HTR-8/SVneo (cell line): ENCODE measurements around the gene POFUT1.
"Not testable (repeated sequence)": the region's sequence is repeated elsewhere in the genome, so short reads cannot be mapped to it uniquely, and the experiment has no call there.

Experiments used
- DNase-seq: peaks from one replicate; pipeline ENCODE4 v3.0.0; 2011; ENCODE audit warnings: low spot score, mixed read lengths; ENCODE audit not compliant: insufficient read length
- FAIRE-seq: peaks from 2 replicates; lab custom pipeline; 2011; peaks lifted over from hg19 to GRCh38; lab: Jason Lieb, UNC

The POFUT1 gene

DNA sequence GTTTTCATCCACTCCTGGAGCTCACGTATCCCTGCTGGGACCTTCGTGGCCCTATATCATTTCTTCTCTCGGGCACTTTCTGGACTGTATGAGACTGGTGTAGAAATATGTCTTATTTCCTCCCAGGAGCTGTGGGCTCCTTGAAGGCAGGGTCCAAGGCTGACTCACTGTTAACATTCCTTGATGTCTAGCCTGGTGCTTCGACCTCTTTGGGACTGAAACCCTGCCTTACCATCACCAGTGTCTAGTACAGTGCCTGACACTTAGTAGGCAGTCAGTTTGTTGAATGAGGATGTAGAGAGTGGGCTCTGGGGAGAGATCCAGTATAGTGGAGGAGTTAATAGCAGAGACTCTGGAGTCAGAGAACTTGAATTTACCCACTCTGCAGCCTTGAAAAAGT is 23.6 kb downstream of the POFUT1 start:
- FAIRE-seq (no peak), DNase-seq (no peak)

DNA sequence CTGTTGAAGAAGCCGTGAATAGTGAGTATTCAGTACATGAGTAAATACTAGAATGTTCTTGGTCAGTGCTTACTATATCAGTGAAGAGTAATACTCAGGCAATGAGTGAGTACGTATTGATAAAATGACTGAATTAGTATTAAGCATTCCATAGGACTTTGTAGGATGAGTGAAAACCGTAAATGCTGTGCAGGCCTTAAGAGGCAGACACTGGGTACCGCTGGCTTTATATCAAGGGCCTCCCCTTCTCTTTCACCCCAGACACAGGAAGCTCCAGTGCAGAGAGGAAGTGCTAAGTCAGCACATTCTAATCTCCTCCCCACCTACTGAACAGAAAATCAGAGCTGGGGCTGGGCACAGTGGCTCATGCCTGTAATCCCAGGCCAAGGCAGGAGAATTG is 24.2 kb downstream of the POFUT1 start:
- DNase-seq, result no peak
- peak; percentile 38 for FAIRE-seq

DNA sequence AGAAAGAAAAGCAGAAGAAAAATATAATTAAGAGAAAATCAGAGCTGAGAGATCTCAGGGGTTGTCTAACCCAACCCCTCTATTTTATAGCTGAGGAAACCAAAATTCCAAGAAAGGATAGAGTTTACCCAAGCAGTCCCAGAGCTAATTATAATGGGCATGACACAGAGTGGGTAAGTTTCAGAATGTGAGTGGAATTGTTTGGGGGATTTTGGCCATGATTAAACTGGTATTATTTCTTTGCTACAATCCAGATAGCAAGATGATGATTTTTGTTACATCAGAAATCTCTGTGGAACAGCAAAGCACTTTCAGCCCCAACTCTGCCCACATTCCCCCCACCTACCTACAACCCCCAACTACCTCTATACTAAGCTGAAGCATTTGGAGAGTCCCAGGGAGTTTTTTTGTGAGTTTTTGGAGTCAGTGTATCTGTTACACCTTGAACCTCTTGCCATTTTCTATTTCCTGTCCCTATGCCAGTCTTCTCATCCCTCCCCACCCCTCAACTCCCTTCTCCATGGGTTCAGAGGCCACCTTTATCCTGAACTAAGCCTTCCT is 24.7 kb downstream of the POFUT1 start:
- DNase-seq (no peak), FAIRE-seq (no peak)

DNA sequence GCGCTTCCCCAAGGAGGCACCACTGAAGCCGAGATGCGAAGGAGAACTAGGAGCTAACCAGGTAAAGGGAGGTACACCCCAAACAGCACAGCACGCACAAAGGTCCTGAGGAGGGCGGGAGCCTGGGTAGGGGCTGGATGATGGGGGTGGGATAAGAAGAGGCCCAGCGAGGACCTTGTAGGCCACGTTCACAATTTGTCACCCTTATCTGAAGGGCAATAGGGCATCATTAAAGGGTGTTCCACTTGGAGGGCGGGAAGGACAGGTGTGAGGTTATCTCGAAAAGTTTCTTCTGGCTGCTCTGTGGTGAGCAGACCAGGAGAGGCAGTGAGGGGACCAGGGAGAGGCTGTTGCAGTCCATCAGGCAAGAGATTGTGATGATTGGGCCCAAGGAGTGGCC is 25.6 kb downstream of the POFUT1 start:
- no peak for FAIRE-seq
- DNase-seq, result no peak

DNA sequence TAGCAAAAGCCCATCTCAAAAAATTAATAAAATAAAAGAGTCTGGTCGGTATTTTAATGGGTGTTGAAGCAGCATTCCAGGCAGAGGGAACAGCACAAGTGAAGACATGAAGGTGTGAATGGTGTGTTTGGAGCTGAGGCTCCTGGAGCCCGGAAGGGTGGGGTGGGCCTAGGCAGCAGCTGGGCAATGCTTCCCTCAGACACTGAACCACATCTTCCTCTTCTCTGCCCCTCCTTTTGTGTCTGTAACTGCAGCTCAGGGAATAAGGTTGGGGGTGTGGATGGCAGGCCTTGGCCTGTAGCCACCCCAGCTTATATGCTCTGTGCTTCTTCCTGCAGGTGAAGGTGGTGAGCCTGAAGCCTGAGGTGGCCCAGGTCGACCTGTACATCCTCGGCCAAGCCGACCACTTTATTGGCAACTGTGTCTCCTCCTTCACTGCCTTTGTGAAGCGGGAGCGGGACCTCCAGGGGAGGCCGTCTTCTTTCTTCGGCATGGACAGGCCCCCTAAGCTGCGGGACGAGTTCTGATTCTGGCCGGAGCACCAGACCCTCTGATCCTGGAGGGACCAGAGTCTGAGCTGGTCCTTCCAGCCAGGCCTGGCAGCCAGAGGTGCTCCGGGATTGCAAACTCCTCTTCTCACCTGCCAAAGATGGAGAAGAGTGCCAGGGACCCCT is 26.6 kb downstream of the POFUT1 start:
- FAIRE-seq, result no peak
- DNase-seq, result no peak

DNA sequence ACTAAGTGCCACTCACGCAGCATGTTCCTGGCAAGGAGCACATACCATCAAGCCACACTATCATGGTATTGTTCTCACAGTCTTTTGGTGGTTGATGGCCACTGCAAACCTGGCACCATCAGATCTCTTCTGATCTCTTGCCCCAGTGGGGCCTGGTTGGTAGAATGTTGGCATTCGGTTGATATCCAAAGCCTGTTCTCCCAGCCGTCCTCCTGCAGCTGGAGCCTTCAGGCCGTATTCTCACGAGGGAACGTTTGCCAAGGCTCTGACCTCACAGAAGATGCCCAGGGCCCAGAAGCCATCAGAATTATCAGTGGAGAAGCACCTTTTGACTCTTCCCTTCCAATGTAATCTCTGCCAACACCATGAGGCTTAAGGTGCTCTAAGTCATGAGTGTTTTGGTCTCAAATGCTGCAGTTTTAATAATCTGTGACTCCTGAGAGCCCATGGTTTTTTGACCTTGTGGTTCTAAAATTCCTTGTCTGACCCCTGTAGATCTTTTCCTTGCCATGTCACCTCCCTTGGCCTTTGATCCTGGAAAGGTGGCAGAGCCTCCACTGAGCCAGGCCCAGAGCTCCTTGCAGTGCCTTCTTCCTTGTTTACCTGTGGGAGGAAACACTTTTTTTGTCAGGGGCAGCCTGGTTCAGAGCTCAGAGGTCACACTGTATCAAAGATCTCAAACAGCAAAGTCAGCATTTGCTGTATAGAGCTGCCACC is 27.8 kb downstream of the POFUT1 start:
- DNase-seq, result no peak
- FAIRE-seq, result no peak

DNA sequence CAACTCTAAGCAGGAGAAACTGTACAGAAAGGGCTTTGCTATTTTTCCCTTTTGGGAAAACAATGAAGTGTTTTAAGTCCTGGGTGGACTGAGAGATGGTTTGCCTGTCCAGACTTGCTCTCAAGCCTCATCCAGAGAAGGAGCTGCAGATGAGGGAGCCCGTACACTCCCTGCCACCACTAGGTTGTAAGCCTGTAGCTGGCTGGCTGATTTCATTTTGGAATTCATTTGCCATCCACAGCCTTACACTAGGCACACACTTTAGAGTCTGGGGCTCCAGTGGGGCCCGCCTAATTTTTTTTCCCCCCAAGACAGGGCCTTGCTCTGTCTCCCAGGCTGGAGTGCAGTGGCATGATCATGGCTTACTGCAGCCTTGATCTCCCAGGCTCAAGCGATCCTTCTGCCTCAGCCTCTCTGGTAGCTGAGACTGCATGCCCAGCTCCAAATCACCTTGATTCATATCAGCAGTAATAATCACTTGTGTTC is 28.4 kb downstream of the POFUT1 start:
- FAIRE-seq, result no peak
- DNase-seq, result no peak

DNA sequence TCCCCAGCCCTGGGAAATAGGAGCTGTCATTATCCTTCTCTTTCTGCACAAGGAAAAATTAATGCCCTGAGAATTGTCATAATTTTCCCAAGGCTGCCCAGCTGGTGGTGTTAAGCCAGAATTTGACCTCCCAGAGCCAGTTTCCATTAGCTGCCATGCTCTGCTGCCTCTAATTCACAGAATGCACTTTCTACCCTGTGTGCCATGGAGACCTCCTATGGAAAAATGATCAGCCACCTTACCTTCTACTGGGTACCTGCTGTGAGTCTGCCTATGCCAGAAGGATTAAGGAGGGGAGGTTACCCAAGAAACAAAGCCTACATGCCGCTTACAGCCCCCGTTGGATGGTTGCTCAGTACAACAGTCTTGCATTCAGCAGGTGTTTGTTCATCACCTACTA is 29.1 kb downstream of the POFUT1 start:
- FAIRE-seq (no peak), DNase-seq (no peak)

DNA sequence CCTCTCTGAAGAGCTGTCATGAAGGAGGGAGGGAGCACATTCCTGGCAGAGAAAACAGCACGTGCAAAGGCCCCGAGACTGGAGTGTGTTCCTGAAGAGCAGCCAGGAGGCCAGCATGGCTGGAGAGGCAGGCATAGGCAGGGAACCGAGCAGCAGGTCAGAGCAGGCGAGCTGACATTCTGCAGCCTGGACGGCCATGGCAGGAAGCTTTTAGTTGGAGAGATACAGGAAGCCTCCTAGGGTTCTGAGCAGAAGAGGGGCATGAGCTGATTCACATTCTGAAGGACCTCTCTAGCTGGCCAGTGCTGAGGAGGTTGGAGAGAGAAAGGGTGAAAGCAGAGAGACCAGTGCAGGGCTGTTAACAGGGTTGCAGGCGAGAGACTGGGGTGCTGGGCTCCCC is 29.7 kb downstream of the POFUT1 start:
- no peak for FAIRE-seq
- no peak for DNase-seq

DNA sequence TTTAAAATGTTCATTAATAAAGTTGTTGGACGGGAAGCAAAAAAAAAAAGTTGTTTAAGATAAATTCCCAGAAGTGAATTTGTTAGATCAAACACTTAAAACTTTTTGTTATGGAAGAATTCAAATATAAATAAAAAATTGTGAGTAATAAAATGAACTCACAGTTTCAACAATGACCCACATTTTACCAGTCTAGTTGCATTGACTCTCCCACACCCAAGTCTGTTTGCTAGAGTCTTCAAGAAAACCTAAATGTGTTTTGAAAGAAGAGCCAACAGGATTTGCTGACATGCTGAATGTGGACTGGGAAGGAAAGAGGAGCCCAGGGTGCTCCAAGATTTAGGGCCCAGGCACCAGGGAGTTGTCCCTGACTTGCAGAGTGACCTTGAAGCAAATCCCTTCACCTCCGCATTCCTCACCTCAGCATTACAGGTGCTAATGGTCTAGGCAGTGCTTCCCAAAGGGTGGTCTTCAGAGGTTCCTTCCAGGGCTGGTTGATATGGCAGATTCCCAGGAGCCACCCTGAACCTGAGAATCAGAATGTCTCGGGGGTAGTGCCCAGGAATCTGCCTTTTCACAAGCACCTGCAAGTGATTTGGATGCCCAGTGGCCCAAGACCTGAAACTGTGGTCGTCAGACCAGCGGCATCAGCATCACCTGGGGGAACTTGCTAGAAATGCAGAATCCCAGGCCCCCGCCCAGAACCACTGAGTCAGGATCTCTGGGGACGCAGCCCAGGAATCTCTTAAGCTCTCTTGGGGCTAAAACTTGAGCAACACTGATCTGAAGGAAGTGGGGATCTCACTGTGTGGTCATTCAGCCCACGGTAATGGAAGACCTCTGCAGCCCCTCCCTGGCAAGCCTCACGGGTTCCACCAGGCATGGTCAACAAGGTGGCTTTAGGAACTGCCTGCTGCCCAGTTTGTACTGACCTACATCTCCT is 31.1 kb downstream of the POFUT1 start:
- FAIRE-seq, result no peak
- DNase-seq, result no peak

DNA sequence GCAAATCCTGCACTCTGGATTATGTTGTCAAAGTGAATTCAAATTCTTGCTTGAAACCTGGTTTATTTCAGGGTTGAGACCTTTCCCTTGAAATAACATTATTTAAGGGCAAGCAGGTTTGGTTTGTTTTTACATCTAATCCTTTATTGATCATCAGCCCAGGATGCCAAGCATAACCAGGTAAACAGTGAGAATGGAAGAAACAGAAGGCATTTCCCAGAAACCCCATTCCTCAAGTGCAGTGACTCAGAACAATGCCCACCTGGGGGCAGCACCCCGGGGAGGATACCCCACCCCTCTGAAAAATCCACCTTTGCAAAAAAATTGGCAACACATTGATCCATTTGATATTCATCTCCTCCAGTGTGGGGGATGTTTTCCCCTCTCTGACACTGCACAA is 32.5 kb downstream of the POFUT1 start:
- FAIRE-seq (no peak), DNase-seq (no peak)

DNA sequence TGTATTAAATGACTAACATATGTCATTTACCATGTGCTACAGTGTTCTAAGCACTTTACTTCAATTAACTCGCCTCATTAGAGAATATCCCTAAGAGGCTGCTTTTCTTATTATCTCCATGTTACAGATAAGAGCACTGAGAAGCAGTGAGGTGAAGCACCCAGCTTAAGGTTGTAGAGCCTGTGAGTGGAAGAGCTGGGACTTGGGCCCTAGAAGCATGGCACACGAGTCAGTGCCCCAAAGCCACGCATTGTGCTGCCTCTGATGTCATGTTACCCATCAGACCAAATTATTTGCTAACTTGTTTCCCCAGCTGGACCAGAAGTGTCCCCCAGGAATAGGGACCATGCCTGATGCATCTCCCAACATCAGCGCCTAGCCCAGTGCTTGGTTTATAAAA is 34.1 kb downstream of the POFUT1 start:
- no peak for DNase-seq
- no peak for FAIRE-seq

DNA sequence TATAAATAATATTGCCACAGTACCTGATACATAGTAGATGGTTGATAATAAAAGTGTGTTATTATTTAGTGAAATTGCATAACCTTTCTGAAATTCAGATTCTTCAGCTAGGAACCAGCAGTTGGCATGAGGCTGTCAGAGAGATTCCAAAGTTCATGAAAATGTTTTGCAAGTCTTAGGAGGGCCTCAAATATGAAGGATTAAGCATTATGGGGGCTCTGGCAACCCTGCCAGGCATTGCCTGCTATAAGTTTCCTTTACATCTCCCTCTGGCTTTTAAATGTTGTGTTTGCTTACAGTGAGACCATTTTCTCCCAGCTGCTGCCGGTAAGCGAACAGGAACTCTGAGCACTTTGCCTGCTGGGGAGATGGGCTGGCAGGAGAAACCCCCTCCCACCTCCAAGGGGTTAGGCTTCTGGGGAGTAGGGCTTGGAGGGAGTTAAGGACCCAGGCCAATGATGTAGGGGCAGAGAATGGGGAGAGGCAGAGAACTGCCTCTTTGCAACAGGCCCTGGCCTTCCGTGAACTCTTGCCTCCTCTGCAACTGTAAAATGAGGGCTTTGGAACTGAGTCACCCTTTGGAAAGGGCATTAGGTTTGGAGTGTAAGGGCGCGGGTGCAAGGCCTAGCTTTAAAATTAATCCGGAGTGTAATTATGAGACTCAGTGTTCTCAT is 36.6 kb downstream of the POFUT1 start:
- DNase-seq, result no peak
- no peak for FAIRE-seq

DNA sequence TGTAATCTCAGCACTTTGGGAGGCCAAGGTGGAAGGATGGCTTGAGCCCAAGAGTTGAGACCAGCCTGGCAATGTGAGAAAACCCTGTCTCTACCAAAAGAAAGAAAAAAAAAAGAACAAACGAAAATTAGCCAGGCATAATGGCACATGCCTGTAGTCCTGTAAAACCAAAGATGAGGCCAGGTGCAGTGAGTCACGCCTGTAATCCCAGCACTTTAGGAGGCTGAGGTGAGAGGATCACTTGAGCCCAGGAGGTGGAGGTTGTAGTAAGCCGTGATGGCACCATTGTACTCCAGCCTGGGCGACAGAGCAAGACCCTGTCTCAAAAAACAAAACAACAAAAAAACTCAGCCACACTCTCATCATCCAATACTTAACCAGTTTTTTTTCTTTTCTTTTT is 37.3 kb downstream of the POFUT1 start:
- FAIRE-seq, result no peak

DNA sequence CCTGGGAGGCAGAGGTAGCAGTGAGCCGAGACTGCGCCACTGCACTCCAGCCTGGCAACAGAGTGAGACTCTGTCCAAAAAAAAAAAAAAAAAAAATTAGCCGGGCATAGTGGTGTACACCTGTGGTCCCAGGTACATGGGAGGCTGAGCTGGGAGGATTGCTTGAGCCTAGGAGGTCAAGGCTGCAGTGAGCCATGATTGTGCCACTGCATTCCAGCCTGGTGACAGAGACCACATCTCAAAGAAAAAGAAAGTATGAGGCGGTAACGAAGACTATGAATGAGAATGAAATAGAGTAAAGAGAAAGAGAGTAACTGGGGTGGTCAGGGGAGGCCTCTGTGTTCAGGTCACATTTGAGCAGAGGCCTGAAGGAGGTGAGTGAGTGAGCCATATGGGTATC is 38.5 kb downstream of the POFUT1 start:
- not testable (repeated sequence) for DNase-seq, FAIRE-seq

More for the DNA sequence above, 37.3 kb downstream of the POFUT1 start:
- DNase-seq, result no peak

DNA sequence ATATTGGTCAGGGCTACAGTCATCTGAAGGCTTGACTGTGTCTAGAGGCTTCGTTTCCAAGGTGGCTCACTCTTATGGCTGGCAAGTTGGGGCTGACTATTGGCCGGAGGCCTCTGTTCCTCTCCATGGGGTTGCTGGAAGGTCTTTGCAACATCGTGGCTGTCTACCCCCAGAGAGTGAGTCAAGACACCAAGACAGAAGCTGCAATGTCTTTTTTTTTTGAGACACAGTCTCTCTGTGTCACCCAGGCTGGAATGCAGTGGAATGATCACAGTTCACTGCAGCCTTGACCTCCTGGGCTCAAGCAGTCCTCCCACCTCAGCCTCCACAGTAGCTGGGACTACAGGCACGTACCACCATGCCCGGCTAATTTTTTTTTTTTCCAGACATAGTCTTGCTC is 40.4 kb downstream of the POFUT1 start:
- DNase-seq (no peak), FAIRE-seq (no peak)

DNA sequence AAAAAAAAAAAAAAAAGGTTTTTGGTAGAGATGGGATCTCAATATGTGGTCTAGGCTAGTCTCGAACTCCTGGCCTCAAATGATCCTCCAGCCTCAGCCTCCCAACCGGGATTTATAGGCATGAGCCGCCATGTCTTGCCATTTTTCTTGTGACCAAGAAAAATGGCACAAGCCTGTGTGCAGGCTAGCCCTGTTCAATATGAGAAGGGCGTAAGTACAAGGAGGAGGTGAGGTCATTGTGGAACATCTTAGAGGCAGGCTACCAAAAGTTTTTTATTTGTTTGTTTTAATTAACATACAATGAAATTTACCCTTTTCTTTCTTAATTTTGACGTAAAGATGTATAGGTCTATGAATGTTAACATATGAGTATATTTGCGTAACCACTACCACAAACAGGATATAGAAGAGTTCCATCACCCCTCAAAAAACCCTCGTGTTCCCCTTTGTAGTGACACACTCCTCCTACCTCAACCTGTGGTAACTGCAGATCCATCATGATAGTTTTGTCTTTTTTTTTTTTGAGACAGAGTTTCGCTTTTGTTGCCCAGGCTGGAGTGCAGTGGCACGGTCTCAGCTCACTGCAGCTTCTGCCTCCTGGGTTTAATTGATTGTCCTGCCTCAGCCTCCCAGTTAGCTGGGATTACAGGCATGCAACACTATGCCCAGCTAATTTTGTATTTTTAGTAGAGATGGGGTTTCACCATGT is 41.5 kb downstream of the POFUT1 start:
- FAIRE-seq (no peak), DNase-seq (no peak)

DNA sequence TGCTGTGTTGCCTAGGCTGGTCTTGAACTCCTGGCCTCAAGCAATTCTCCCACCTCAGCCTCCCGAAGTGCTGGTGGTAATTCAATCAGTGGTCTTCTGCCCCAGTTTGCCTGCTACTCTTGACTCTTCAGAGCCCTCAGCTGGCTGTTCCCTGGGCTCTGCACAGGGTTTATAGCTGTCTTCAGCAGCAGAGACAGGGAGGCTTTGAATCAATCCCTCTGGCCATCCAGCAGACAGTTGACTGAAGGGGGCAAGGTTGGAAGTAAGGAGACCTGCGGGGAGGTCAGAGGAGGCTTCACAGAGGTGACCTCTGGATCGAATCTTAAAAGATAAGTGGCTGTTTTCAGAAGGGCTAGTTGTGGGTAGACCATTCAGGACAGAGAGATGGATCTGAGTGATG is 43.8 kb downstream of the POFUT1 start:
- FAIRE-seq, result no peak
- DNase-seq, result no peak

DNA sequence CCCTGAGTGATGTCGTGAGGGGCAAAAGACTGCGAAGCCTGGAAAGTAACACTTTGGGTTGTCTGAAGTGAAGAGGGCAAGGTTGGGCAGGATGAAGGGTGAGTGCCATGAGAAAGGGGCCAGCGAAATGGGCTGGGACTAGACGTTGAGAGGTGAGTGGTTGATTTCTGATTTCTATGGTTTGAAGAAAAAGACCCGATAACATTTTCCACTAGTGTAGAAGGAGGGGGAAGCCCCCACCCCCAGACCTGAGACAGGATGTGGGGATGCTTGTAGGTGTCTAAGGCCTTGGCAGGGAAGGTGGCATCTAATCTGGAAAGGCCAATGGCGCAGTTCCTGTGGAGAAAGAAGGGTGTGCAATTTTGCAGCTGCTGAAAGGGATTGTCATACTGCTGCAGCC is 44.5 kb downstream of the POFUT1 start:
- FAIRE-seq, result no peak
- no peak for DNase-seq
